Neural progenitor cell (in vitro differentiated cells): ENCODE data around the gene SDK1. TPM values are rescaled to one million over a fixed set of nuclear protein-coding genes. Genes with fewer than 3 reads are reported as not detected.

Experiments
- DNase-seq: peaks from one replicate; pipeline ENCODE4 v3.0.0-alpha.2; 2016; ENCODE audit warnings: low spot score
- H2AFZ ChIP-seq: fragments of 200-600 bp; sonication (generic); replicated peaks from 2 replicates; pipeline ENCODE4 v1.6.1; 2016; ENCODE audit warnings: antibody characterized with exemption
- H3F3A ChIP-seq: fragments of 200-600 bp; sonication (generic); 2 replicates; pipeline ENCODE4 v1.6.1; 2016; ENCODE audit warnings: antibody characterized with exemption, low read depth
- H3K27ac ChIP-seq: fragments of 200-600 bp; sonication (generic); 2 replicates; pipeline ENCODE4 v1.5.1; 2016; ENCODE audit warnings: mild to moderate bottlenecking
- H3K27me3 ChIP-seq: fragments of 200-600 bp; sonication (generic); 2 replicates; pipeline ENCODE4 v1.6.1; 2016; ENCODE audit warnings: mild to moderate bottlenecking, moderate library complexity
- H3K36me3 ChIP-seq: fragments of 200-600 bp; sonication (generic); 2 replicates; pipeline ENCODE4 v1.5.1; 2016
- H3K4me1 ChIP-seq: fragments of 200-600 bp; sonication (generic); 2 replicates; pipeline ENCODE4 v1.6.1; 2016; ENCODE audit warnings: mixed run types
- H3K4me2 ChIP-seq: fragments of 200-600 bp; sonication (generic); 2 replicates; pipeline ENCODE4 v1.6.1; 2016
- H3K4me3 ChIP-seq: fragments of 200-600 bp; sonication (generic); 2 replicates; pipeline ENCODE4 v1.5.1; 2016
- H3K79me2 ChIP-seq: fragments of 200-600 bp; sonication (generic); 2 replicates; pipeline ENCODE4 v1.6.1; 2016; ENCODE audit warnings: low read depth
- H3K9ac ChIP-seq: fragments of 200-600 bp; sonication (generic); 2 replicates; pipeline ENCODE4 v1.6.1; 2016
- H3K9me3 ChIP-seq: fragments of 200-600 bp; sonication (generic); 2 replicates; pipeline ENCODE4 v1.5.1; 2016; ENCODE audit warnings: low read depth
- H4K20me1 ChIP-seq: fragments of 200-600 bp; sonication (generic); 2 replicates; pipeline ENCODE4 v1.6.1; 2016; ENCODE audit warnings: low read depth
- H3K27ac Mint-ChIP-seq: 3 replicates; pipeline ENCODE4 v1.8.0; 2021; ENCODE audit warnings: mixed read lengths
- H3K27me3 Mint-ChIP-seq: 2 replicates; pipeline ENCODE4 v1.8.0; 2022; ENCODE audit warnings: low read depth, mild to moderate bottlenecking, inconsistent platforms, moderate library complexity, mixed read lengths; ENCODE audit not compliant: insufficient read depth
- H3K36me3 Mint-ChIP-seq: 3 replicates; pipeline ENCODE4 v1.8.0; 2021; ENCODE audit warnings: mixed read lengths
- H3K4me1 Mint-ChIP-seq: 3 replicates; pipeline ENCODE4 v1.8.0; 2021; ENCODE audit warnings: mixed read lengths
- H3K4me3 Mint-ChIP-seq: 3 replicates; pipeline ENCODE4 v1.8.0; 2021; ENCODE audit warnings: mild to moderate bottlenecking, moderate library complexity, mixed read lengths
- H3K9me3 Mint-ChIP-seq: 3 replicates; pipeline ENCODE4 v1.8.0; 2020; ENCODE audit warnings: mixed read lengths
- EZH2 ChIP-seq: fragments of 200-600 bp; sonication (generic); IDR thresholded peaks from 2 replicates; pipeline ENCODE4 v1.6.1; 2017; ENCODE audit warnings: antibody characterized with exemption, mild to moderate bottlenecking, moderate library complexity
- EZH2phosphoT487 ChIP-seq: fragments of 200-600 bp; sonication (generic); IDR thresholded peaks from 2 replicates; pipeline ENCODE4 v1.6.1; 2017; ENCODE audit warnings: antibody characterized with exemption
- total RNA-seq: library from RNA; depleted of rRNA; stranded (reverse); fragments of >200 nt; gene quantifications from 2 replicates; pipeline ENCODE4 v1.2.3, GENCODE V29; 2015; ENCODE audit warnings: low replicate concordance
- TF ChIP-seq, protein P1 (sequence below): fragments of 200-600 bp; sonication (generic); IDR thresholded peaks from 2 replicates; pipeline ENCODE4 v1.5.1; 2017; ENCODE audit warnings: antibody characterized with exemption, mild to moderate bottlenecking

SDK1 gene
- total RNA-seq, 1 donor from 2014 or later = 4.9 TPM

DNA sequence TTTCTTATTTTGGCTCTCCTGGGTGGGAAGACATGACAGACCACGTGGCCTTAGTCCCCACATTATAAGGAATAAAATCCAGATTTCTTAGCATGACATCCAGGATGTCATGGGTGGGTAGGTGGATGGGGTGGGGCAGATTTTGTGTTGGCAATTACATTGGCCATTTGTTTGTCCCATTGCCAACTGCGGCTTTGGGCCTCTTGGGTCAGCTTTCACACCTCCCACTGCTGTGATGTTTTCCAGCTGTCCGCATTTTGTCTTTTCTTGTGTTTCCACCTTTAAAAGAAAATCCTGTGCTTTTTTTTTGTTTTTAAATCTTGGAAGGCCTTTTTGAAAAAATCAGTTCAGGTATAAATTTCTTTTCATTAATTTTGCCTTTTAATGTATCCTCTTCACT lies 237.0 kb downstream of the SDK1 start:
- no peak overlapping the region for H3K4me2 ChIP-seq
- TF ChIP-seq, protein P1, sequence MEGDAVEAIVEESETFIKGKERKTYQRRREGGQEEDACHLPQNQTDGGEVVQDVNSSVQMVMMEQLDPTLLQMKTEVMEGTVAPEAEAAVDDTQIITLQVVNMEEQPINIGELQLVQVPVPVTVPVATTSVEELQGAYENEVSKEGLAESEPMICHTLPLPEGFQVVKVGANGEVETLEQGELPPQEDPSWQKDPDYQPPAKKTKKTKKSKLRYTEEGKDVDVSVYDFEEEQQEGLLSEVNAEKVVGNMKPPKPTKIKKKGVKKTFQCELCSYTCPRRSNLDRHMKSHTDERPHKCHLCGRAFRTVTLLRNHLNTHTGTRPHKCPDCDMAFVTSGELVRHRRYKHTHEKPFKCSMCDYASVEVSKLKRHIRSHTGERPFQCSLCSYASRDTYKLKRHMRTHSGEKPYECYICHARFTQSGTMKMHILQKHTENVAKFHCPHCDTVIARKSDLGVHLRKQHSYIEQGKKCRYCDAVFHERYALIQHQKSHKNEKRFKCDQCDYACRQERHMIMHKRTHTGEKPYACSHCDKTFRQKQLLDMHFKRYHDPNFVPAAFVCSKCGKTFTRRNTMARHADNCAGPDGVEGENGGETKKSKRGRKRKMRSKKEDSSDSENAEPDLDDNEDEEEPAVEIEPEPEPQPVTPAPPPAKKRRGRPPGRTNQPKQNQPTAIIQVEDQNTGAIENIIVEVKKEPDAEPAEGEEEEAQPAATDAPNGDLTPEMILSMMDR = no peak
- TF ChIP-seq EZH2 = no peak
- no peak for TF ChIP-seq EZH2phosphoT487
- H3K4me3 ChIP-seq = no peak overlapping the region
- no peaks in the 10 kb centered on the region for H3F3A ChIP-seq
- H3K9me3 ChIP-seq = no peaks in the 10 kb centered on the region
- no peaks in the 10 kb centered on the region for H3K4me1 ChIP-seq
- DNase-seq = no peak
- no peak overlapping the region for H3K9ac ChIP-seq
- H2AFZ ChIP-seq = no peak overlapping the region
- Mint-ChIP-seq H3K4me3 (no peak overlapping the region), H3K27ac (no peak overlapping the region), H3K9me3 (no peaks in the 10 kb centered on the region), H3K27me3 (peaks cover 3% of the 10 kb centered on the region), H3K36me3 (no peaks in the 10 kb centered on the region), H3K4me1 (peaks cover 3% of the 10 kb centered on the region)
- H4K20me1 ChIP-seq = no peaks in the 10 kb centered on the region
- no peak overlapping the region for H3K27ac ChIP-seq
- H3K36me3 ChIP-seq = no peaks in the 10 kb centered on the region
- H3K27me3 ChIP-seq = no peaks in the 10 kb centered on the region
- no peaks in the 10 kb centered on the region for H3K79me2 ChIP-seq

- no peak for DNase-seq
- Histone ChIP-seq H2AFZ (no peak overlapping the region), H3K4me3 (no peak overlapping the region), H3K9ac (no peak overlapping the region), H3K36me3 (no peaks in the 10 kb centered on the region), H3K27ac (no peak overlapping the region), H3K4me1 (no peaks in the 10 kb centered on the region), H4K20me1 (no peaks in the 10 kb centered on the region), H3K9me3 (no peaks in the 10 kb centered on the region), H3K79me2 (no peaks in the 10 kb centered on the region), H3K27me3 (no peaks in the 10 kb centered on the region), H3K4me2 (no peak overlapping the region), H3F3A (no peaks in the 10 kb centered on the region)
- Mint-ChIP-seq H3K27ac (no peak overlapping the region), H3K36me3 (no peaks in the 10 kb centered on the region), H3K4me1 (peaks cover 3% of the 10 kb centered on the region), H3K9me3 (no peaks in the 10 kb centered on the region), H3K4me3 (no peak overlapping the region), H3K27me3 (peaks cover 3% of the 10 kb centered on the region)
- TF ChIP-seq, protein P1 = no peak
- TF ChIP-seq EZH2phosphoT487 (no peak), EZH2 (no peak)
Measured at GRCh38 chr7:3540456-3541220, 239.6 kb downstream of the SDK1 start.

GRCh38 chr7:3544202-3544601 lies 243.2 kb downstream of the SDK1 start:
- Histone ChIP-seq H3K9me3 (no peaks in the 10 kb centered on the region), H3K4me3 (no peak overlapping the region), H2AFZ (no peak overlapping the region), H3K27me3 (no peaks in the 10 kb centered on the region), H3F3A (no peaks in the 10 kb centered on the region), H3K27ac (no peak overlapping the region), H3K9ac (no peak overlapping the region), H3K4me1 (peaks cover 9% of the 10 kb centered on the region), H3K4me2 (no peak overlapping the region), H3K79me2 (no peaks in the 10 kb centered on the region), H3K36me3 (no peaks in the 10 kb centered on the region), H4K20me1 (no peaks in the 10 kb centered on the region)
- H3K27ac Mint-ChIP-seq = no peak overlapping the region
- H3K4me3 Mint-ChIP-seq = no peak overlapping the region
- H3K36me3 Mint-ChIP-seq = no peaks in the 10 kb centered on the region
- peak; percentile 44 for DNase-seq
- H3K4me1 Mint-ChIP-seq = peaks cover 7% of the 10 kb centered on the region
- H3K27me3 Mint-ChIP-seq = no peaks in the 10 kb centered on the region
- TF ChIP-seq EZH2 = no peak
- no peak for TF ChIP-seq EZH2phosphoT487
- TF ChIP-seq, protein P1 = peak; percentile 63
- H3K9me3 Mint-ChIP-seq = no peaks in the 10 kb centered on the region
